Mesenchymal stem cell (in vitro differentiated cells and primary cell): ENCODE data around the gene BMPR1A.

Experiments
- DNase-seq: peaks from one replicate; pipeline ENCODE4 v3.0.0-alpha.2; 2013
- H2AFZ ChIP-seq: one replicate; pipeline ENCODE4 v1.6.1; 2013; ENCODE audit warnings: low read depth, mild to moderate bottlenecking, control low read depth, inconsistent platforms, low read length, moderate library complexity
- H2AK5ac ChIP-seq: 2 replicates; pipeline ENCODE4 v1.6.1; 2013; ENCODE audit warnings: low read length, moderate library complexity, mild to moderate bottlenecking, inconsistent platforms; ENCODE audit not compliant: severe bottlenecking
- H2BK120ac ChIP-seq: one replicate; pipeline ENCODE4 v1.6.1; 2013; ENCODE audit warnings: low read depth, mild to moderate bottlenecking, inconsistent platforms, low read length, moderate library complexity
- H2BK12ac ChIP-seq, 2 experiments: one replicate each; pipeline ENCODE4 v1.6.1; 2013; ENCODE audit warnings: inconsistent platforms in 2 of 2, low read length in 2 of 2, mild to moderate bottlenecking in 2 of 2, moderate library complexity in 2 of 2, control low read depth in 1 of 2
- H2BK15ac ChIP-seq: one replicate; pipeline ENCODE4 v1.6.1; 2013; ENCODE audit warnings: mild to moderate bottlenecking, low read depth, inconsistent platforms; ENCODE audit not compliant: poor library complexity, severe bottlenecking
- H2BK5ac ChIP-seq: 2 replicates; pipeline ENCODE4 v1.6.1; 2013; ENCODE audit warnings: low read depth, mild to moderate bottlenecking, low read length, control low read depth, inconsistent platforms; ENCODE audit not compliant: poor library complexity, severe bottlenecking
- H3K14ac ChIP-seq, 2 experiments: one replicate each; pipeline ENCODE4 v1.6.1; 2013; ENCODE audit warnings: inconsistent platforms in 2 of 2, low read length in 2 of 2, control low read depth in 1 of 2, mild to moderate bottlenecking in 1 of 2, moderate library complexity in 1 of 2
- H3K18ac ChIP-seq, 2 experiments: one replicate each; pipeline ENCODE4 v1.6.1; 2013; ENCODE audit warnings: inconsistent platforms in 2 of 2, low read length in 2 of 2, control low read depth in 1 of 2, low read depth in 1 of 2, mild to moderate bottlenecking in 1 of 2
- H3K23ac ChIP-seq, 2 experiments: one replicate each; pipeline ENCODE4 v1.6.1; 2013; ENCODE audit warnings: inconsistent platforms in 2 of 2, low read length in 2 of 2, mild to moderate bottlenecking in 2 of 2, moderate library complexity in 2 of 2, control low read depth in 1 of 2
- H3K27ac ChIP-seq: 2 replicates; pipeline ENCODE4 v1.5.1; 2013; ENCODE audit warnings: mild to moderate bottlenecking, moderate library complexity, low read length, control low read depth, inconsistent platforms; ENCODE audit not compliant: poor library complexity, severe bottlenecking
- H3K27me3 ChIP-seq, 2 experiments: 2 replicates each; pipeline versions ENCODE4 v1.6.1 to v1.7.0; 2013; ENCODE audit warnings: low read length in 2 of 2, mild to moderate bottlenecking in 2 of 2, moderate library complexity in 2 of 2, control low read depth in 1 of 2, inconsistent platforms in 1 of 2; ENCODE audit not compliant: control insufficient read depth in 1 of 2, insufficient read depth in 1 of 2
- H3K36me3 ChIP-seq, 2 experiments: 2 replicates each; pipeline versions ENCODE4 v1.6.1 to v1.7.0; 2013; ENCODE audit warnings: low read length in 2 of 2, control low read depth in 1 of 2, inconsistent platforms in 1 of 2, low read depth in 1 of 2, mild to moderate bottlenecking in 1 of 2; ENCODE audit not compliant: insufficient read depth in 2 of 2, control insufficient read depth in 1 of 2
- H3K4ac ChIP-seq, 2 experiments: one replicate each; pipeline ENCODE4 v1.6.1; 2013; ENCODE audit warnings: inconsistent platforms in 2 of 2, low read length in 2 of 2, mild to moderate bottlenecking in 2 of 2, moderate library complexity in 2 of 2, control low read depth in 1 of 2, low read depth in 1 of 2
- H3K4me1 ChIP-seq: 2 replicates; pipeline ENCODE4 v1.6.1; 2013; ENCODE audit warnings: low read depth, low read length, control low read depth; ENCODE audit not compliant: control insufficient read depth, insufficient read depth
- H3K4me2 ChIP-seq: 2 replicates; pipeline ENCODE4 v1.6.1; 2013; ENCODE audit warnings: low read length, mild to moderate bottlenecking, inconsistent platforms; ENCODE audit not compliant: poor library complexity, severe bottlenecking
- H3K4me3 ChIP-seq, 2 experiments: 2 replicates each; pipeline versions ENCODE4 v1.5.1 to v1.7.0; 2013; ENCODE audit warnings: low read length in 2 of 2, mild to moderate bottlenecking in 2 of 2, control low read depth in 1 of 2, low read depth in 1 of 2; ENCODE audit not compliant: insufficient read depth in 1 of 2
- H3K79me1 ChIP-seq: replicated peaks from 2 replicates; pipeline ENCODE4 v1.6.1; 2013; ENCODE audit warnings: mild to moderate bottlenecking, control low read depth, low read length, inconsistent platforms; ENCODE audit not compliant: poor library complexity, severe bottlenecking
- H3K9ac ChIP-seq: 2 replicates; pipeline ENCODE4 v1.7.0; 2013; ENCODE audit warnings: mild to moderate bottlenecking, low read length, moderate library complexity
- H3K9me3 ChIP-seq: 2 replicates; pipeline ENCODE4 v1.7.0; 2013; ENCODE audit warnings: mild to moderate bottlenecking, low read length; ENCODE audit not compliant: control insufficient read depth
- H4K8ac ChIP-seq: one replicate; pipeline ENCODE4 v1.6.1; 2013; ENCODE audit warnings: inconsistent platforms, mild to moderate bottlenecking, low read length, moderate library complexity
- H4K91ac ChIP-seq: one replicate; pipeline ENCODE4 v1.6.1; 2013; ENCODE audit warnings: mild to moderate bottlenecking, low read length, inconsistent platforms
- WGBS: methylation state at CpG from one replicate; pipeline ENCODE4 v1.1.7; 2013; ENCODE audit warnings: mixed read lengths; 5-methylcytosine and 5-hydroxymethylcytosine counted together

BMPR1A gene

GRCh38 chr10:86804805-86805204 is 48.4 kb downstream of the BMPR1A start:
- Histone ChIP-seq H3K23ac (no peak overlapping the region), H3K27ac (no peak overlapping the region), H2BK120ac (no peak overlapping the region), H3K79me1 (peaks cover 31% of the 10 kb centered on the region), H3K9ac (no peak overlapping the region), H3K4me1 (peaks cover 4% of the 10 kb centered on the region), H3K18ac (no peak overlapping the region), H2BK12ac (no peak overlapping the region), H3K36me3 (peaks cover 0 to 6% of the 10 kb centered on the region in 2 experiments), H3K4me3 (no peak overlapping the region), H3K9me3 (no peaks in the 10 kb centered on the region), H4K8ac (no peak overlapping the region), H2AK5ac (no peak overlapping the region), H3K14ac (no peak overlapping the region), H2AFZ (no peak overlapping the region), H3K4me2 (no peak overlapping the region), H3K27me3 (no peaks in the 10 kb centered on the region), H4K91ac (no peak overlapping the region), H3K4ac (no peak overlapping the region), H2BK15ac (no peak overlapping the region), H2BK5ac (no peak overlapping the region)
- DNase-seq: no peak
- WGBS: 100% methylated on average over 1 of the region's 3 CpGs

- Histone ChIP-seq H3K4me2 (no peak overlapping the region), H3K4me1 (no peaks in the 10 kb centered on the region), H2AK5ac (no peak overlapping the region), H4K91ac (no peak overlapping the region), H3K4me3 (no peak overlapping the region), H3K9ac (no peak overlapping the region), H2BK5ac (no peak overlapping the region), H3K23ac (no peak overlapping the region), H3K18ac (no peak overlapping the region), H4K8ac (no peak overlapping the region), H2BK15ac (no peak overlapping the region), H2AFZ (no peak overlapping the region), H3K9me3 (no peaks in the 10 kb centered on the region), H2BK120ac (no peak overlapping the region), H3K14ac (no peak overlapping the region), H3K27me3 (no peaks in the 10 kb centered on the region), H3K36me3 (peaks cover 0 to 10% of the 10 kb centered on the region in 2 experiments), H3K79me1 (peaks cover 31% of the 10 kb centered on the region), H3K27ac (no peak overlapping the region), H2BK12ac (no peak overlapping the region), H3K4ac (no peak overlapping the region)
- no peak for DNase-seq
- 100% methylated on average over 3 of the region's 4 CpGs for whole genome bisulfite sequencing
Observed at GRCh38 chr10:86813101-86813500, 56.7 kb downstream of the BMPR1A start.

GRCh38 chr10:86813982-86814381 is 57.6 kb downstream of the BMPR1A start:
- H3K79me1 ChIP-seq: peaks cover 32% of the 10 kb centered on the region
- H2BK12ac ChIP-seq: no peak overlapping the region
- no peak overlapping the region for H3K14ac ChIP-seq
- no peak overlapping the region for H3K4me2 ChIP-seq
- H3K27me3 ChIP-seq: no peaks in the 10 kb centered on the region
- H3K23ac ChIP-seq: no peak overlapping the region
- H2BK5ac ChIP-seq: no peak overlapping the region
- H3K4me1 ChIP-seq: no peaks in the 10 kb centered on the region
- peak overlapping the region; percentile 67 for H3K9ac ChIP-seq
- WGBS: 100% methylated on average over 1 of the region's 1 CpG
- H3K36me3 ChIP-seq: peaks cover 0 to 7% of the 10 kb centered on the region in 2 experiments
- no peak overlapping the region for H3K27ac ChIP-seq
- H3K4me3 ChIP-seq: peak overlapping the region in 1 of 2 experiments; percentile 45
- no peak overlapping the region for H4K91ac ChIP-seq
- no peak overlapping the region for H4K8ac ChIP-seq
- H2AK5ac ChIP-seq: no peak overlapping the region
- H3K18ac ChIP-seq: no peak overlapping the region
- no peak overlapping the region for H2BK15ac ChIP-seq
- H2BK120ac ChIP-seq: no peak overlapping the region
- no peaks in the 10 kb centered on the region for H3K9me3 ChIP-seq
- H3K4ac ChIP-seq: no peak overlapping the region
- no peak overlapping the region for H2AFZ ChIP-seq
- no peak for DNase-seq

- Histone ChIP-seq H2BK5ac (no peak overlapping the region), H2AFZ (no peak overlapping the region), H3K9ac (peak overlapping the region; percentile 67), H3K36me3 (peaks cover 0 to 7% of the 10 kb centered on the region in 2 experiments), H2BK15ac (no peak overlapping the region), H3K79me1 (peaks cover 29% of the 10 kb centered on the region), H3K27ac (no peak overlapping the region), H3K4me3 (peak overlapping the region in 1 of 2 experiments; percentile 23), H3K18ac (no peak overlapping the region), H4K91ac (no peak overlapping the region), H3K23ac (no peak overlapping the region), H4K8ac (no peak overlapping the region), H2BK12ac (no peak overlapping the region), H2BK120ac (no peak overlapping the region), H3K27me3 (no peaks in the 10 kb centered on the region), H3K9me3 (no peaks in the 10 kb centered on the region), H3K4ac (no peak overlapping the region), H3K4me2 (no peak overlapping the region), H2AK5ac (no peak overlapping the region), H3K14ac (no peak overlapping the region), H3K4me1 (peaks cover 1% of the 10 kb centered on the region)
- DNase-seq: no peak
- 90% methylated on average over 3 of the region's 4 CpGs for WGBS
Observed at GRCh38 chr10:86815035-86815617, 58.7 kb downstream of the BMPR1A start.
